Stimulated activated CD4-positive, alpha-beta T cell treated with anti-CD3 and anti-CD28 coated beads, Interleukin-1b, Interleukin-23, amount 100 ng/mL, for 48 hours (primary cell): ENCODE measurements around the gene TOP2A.
A peak's percentile ranks its signal among the peaks of the same experiment; 100 is the strongest.

Experiments used
- DNase-seq: peaks from one replicate; pipeline ENCODE4 v3.0.0-alpha.2; 2020

Gene TOP2A

GRCh38 chr17:40451420-40451819 is 33.7 kb upstream of the TOP2A start:
- no peak for DNase-seq

- peak; percentile 19 for DNase-seq
Measured at GRCh38 chr17:40450175-40450574, 32.5 kb upstream of the TOP2A start.

- DNase-seq: no peak
Measured at GRCh38 chr17:40448639-40449261, 31.1 kb upstream of the TOP2A start.

- no peak for DNase-seq
Measured at GRCh38 chr17:40448213-40448638, 30.5 kb upstream of the TOP2A start.

- no peak for DNase-seq
Measured at GRCh38 chr17:40447806-40448205, 30.1 kb upstream of the TOP2A start.

GRCh38 chr17:40447148-40447644 is 29.5 kb upstream of the TOP2A start:
- no peak for DNase-seq

- no peak for DNase-seq
Measured at GRCh38 chr17:40445751-40446468, 28.2 kb upstream of the TOP2A start.

- no peak for DNase-seq
Measured at GRCh38 chr17:40443988-40444899, 26.5 kb upstream of the TOP2A start.

GRCh38 chr17:40443196-40443987 is 25.7 kb upstream of the TOP2A start, which contains the start of gene IGFBP4:
Gene IGFBP4, plus strand, starts transcription at chr17:40443450. Its CDS starts 286 bp downstream, at chr17:40443736.
- DNase-seq: peak; percentile 60

GRCh38 chr17:40442392-40443195 is 24.9 kb upstream of the TOP2A start:
- no peak for DNase-seq

- DNase-seq: no peak
Measured at GRCh38 chr17:40440166-40440565, 22.5 kb upstream of the TOP2A start.

- no peak for DNase-seq
Measured at GRCh38 chr17:40437095-40437732, 19.5 kb upstream of the TOP2A start.

GRCh38 chr17:40436636-40437035 is 18.9 kb upstream of the TOP2A start:
- DNase-seq: no peak

- peak; percentile 23 for DNase-seq
Measured at GRCh38 chr17:40433551-40434415, 16.1 kb upstream of the TOP2A start.

- DNase-seq: no peak
Measured at GRCh38 chr17:40432864-40433528, 15.3 kb upstream of the TOP2A start.

- DNase-seq: no peak
Measured at GRCh38 chr17:40431231-40431602, 13.5 kb upstream of the TOP2A start.

- DNase-seq: no peak
Measured at GRCh38 chr17:40430272-40431230, 12.9 kb upstream of the TOP2A start.

GRCh38 chr17:40427002-40427491 is 9.4 kb upstream of the TOP2A start:
- peak; percentile 17 for DNase-seq
